HG02610 (cell line): ENCODE measurements around the gene RSBN1.

ENCODE experiments used
- ATAC-seq: cut with Tn5 transposase; IDR thresholded peaks from one replicate; pipeline ENCODE4 v1.9.1; 2021; ENCODE audit warnings: mild to moderate bottlenecking, moderate library complexity; ENCODE audit not compliant: unreplicated experiment

Gene RSBN1

GRCh38 chr1:113783254-113784103 lies 28.8 kb downstream of the RSBN1 start:
- peak; percentile 65 for ATAC-seq

- no peak for ATAC-seq
Observed at GRCh38 chr1:113782406-113782805, 29.9 kb downstream of the RSBN1 start.

- ATAC-seq: peak; percentile 42
Observed at GRCh38 chr1:113780374-113781146, 31.7 kb downstream of the RSBN1 start.

GRCh38 chr1:113779542-113779941 lies 32.7 kb downstream of the RSBN1 start:
- no peak for ATAC-seq

GRCh38 chr1:113777561-113777960 lies 34.7 kb downstream of the RSBN1 start:
- no peak for ATAC-seq

GRCh38 chr1:113770031-113770430 lies 42.2 kb downstream of the RSBN1 start:
- no peak for ATAC-seq

GRCh38 chr1:113769601-113769970 lies 42.7 kb downstream of the RSBN1 start:
- ATAC-seq: no peak

GRCh38 chr1:113768916-113769600 lies 43.2 kb downstream of the RSBN1 start:
- ATAC-seq: no peak

- ATAC-seq: no peak
Observed at GRCh38 chr1:113765306-113766230, 46.7 kb downstream of the RSBN1 start.

GRCh38 chr1:113763661-113764060 lies 48.6 kb downstream of the RSBN1 start:
- ATAC-seq: no peak

GRCh38 chr1:113761937-113762336 lies 50.3 kb downstream of the RSBN1 start:
- no peak for ATAC-seq

GRCh38 chr1:113760102-113761080 lies 51.9 kb downstream of the RSBN1 start:
- ATAC-seq: no peak

GRCh38 chr1:113759333-113760101 lies 52.8 kb downstream of the RSBN1 start, which contains the start of gene PHTF1:
TSS of gene PHTF1 (minus strand) at chr1:113759486. CDS start at chr1:113758703, 783 bp downstream.
- ATAC-seq: peak; percentile 87

- peak; percentile 47 for ATAC-seq
Observed at GRCh38 chr1:113758631-113759332, 53.5 kb downstream of the RSBN1 start.

GRCh38 chr1:113756461-113756860 lies 55.8 kb downstream of the RSBN1 start:
- no peak for ATAC-seq

GRCh38 chr1:113753333-113753732 lies 58.9 kb downstream of the RSBN1 start:
- peak; percentile 51 for ATAC-seq

GRCh38 chr1:113751516-113751915 lies 60.8 kb downstream of the RSBN1 start:
- no peak for ATAC-seq

- ATAC-seq: no peak
Observed at GRCh38 chr1:113751114-113751513, 61.2 kb downstream of the RSBN1 start.
